Activated naive CD4-positive, alpha-beta T cell treated with anti-CD3 and anti-CD28 coated beads for 36 hours (primary cell): ENCODE measurements around the gene NKAIN2. TPM values are rescaled to one million over a fixed set of nuclear protein-coding genes. Genes with fewer than 3 reads are reported as not detected.

Source experiments
- CTCF ChIA-PET: fragments of 350-600 bp; sonication (Branson Sonifier 250); formaldehyde crosslinking; loops from one replicate; lab custom pipeline; 2021; ENCODE audit warnings: antibody characterized with exemption; lab: Charles Lee
- DNase-seq: peaks from one replicate; pipeline ENCODE4 v3.0.0-alpha.2; 2020
- H3K27ac Mint-ChIP-seq: one replicate; pipeline ENCODE4 v1.8.0; 2021; ENCODE audit warnings: mild to moderate bottlenecking, mixed read lengths
- H3K27me3 Mint-ChIP-seq: one replicate; pipeline ENCODE4 v1.8.0; 2021; ENCODE audit warnings: low read depth, mixed read lengths
- H3K36me3 Mint-ChIP-seq: one replicate; pipeline ENCODE4 v1.8.0; 2021; ENCODE audit warnings: low read depth, mixed read lengths
- H3K4me1 Mint-ChIP-seq: one replicate; pipeline ENCODE4 v1.8.0; 2021; ENCODE audit warnings: low read depth, mixed read lengths
- H3K4me3 Mint-ChIP-seq: one replicate; pipeline ENCODE4 v1.8.0; 2021; ENCODE audit warnings: mild to moderate bottlenecking, moderate library complexity, mixed read lengths
- H3K9me3 Mint-ChIP-seq: one replicate; pipeline ENCODE4 v1.8.0; 2021; ENCODE audit warnings: mixed read lengths
- intact Hi-C: fragments of 100-400 bp; cut with micrococcal nuclease; formaldehyde crosslinking; loops from one replicate; pipeline ENCODE4 v1.15.1; 2023
- total RNA-seq, 2 experiments: library from RNA; stranded (reverse); gene quantifications; one replicate each; pipeline ENCODE4 v1.2.3, GENCODE V29; 2021

NKAIN2 gene
- total RNA-seq, 2 experiments from 2014 or later: not detected

GRCh38 chr6:124613031-124613430 lies 809.4 kb downstream of the NKAIN2 start:
- Mint-ChIP-seq H3K4me1 (no peaks in the 10 kb centered on the region), H3K36me3 (no peaks in the 10 kb centered on the region), H3K4me3 (no peak overlapping the region), H3K9me3 (peaks cover 3% of the 10 kb centered on the region), H3K27me3 (no peaks in the 10 kb centered on the region), H3K27ac (no peak overlapping the region)
- intact Hi-C loops: no loop called here
- no peak for DNase-seq
- CTCF ChIA-PET: no interaction called here

- H3K4me1 Mint-ChIP-seq: no peaks in the 10 kb centered on the region
- H3K27me3 Mint-ChIP-seq: no peaks in the 10 kb centered on the region
- intact Hi-C loops: no loop called here
- CTCF ChIA-PET: interaction anchor here (0.7 kb wide), 1 partner anchor 55 kb away, joined by 3 read pairs; no protein-coding TSS in a partner anchor
- H3K36me3 Mint-ChIP-seq: no peaks in the 10 kb centered on the region
- H3K9me3 Mint-ChIP-seq: no peaks in the 10 kb centered on the region
- no peak overlapping the region for H3K27ac Mint-ChIP-seq
- no peak for DNase-seq
- H3K4me3 Mint-ChIP-seq: no peak overlapping the region
Measured at GRCh38 chr6:124622351-124622750, 818.7 kb downstream of the NKAIN2 start.

GRCh38 chr6:124633655-124634054 lies 830.0 kb downstream of the NKAIN2 start:
- Mint-ChIP-seq H3K27me3 (no peaks in the 10 kb centered on the region), H3K4me3 (no peak overlapping the region), H3K4me1 (no peaks in the 10 kb centered on the region), H3K27ac (no peak overlapping the region), H3K9me3 (peaks cover 2% of the 10 kb centered on the region), H3K36me3 (no peaks in the 10 kb centered on the region)
- CTCF ChIA-PET: no interaction called here
- intact Hi-C loops: no loop called here
- no peak for DNase-seq

- intact Hi-C loops: no loop called here
- CTCF ChIA-PET: no interaction called here
- Mint-ChIP-seq H3K27ac (no peak overlapping the region), H3K27me3 (no peaks in the 10 kb centered on the region), H3K4me3 (no peak overlapping the region), H3K36me3 (no peaks in the 10 kb centered on the region), H3K4me1 (no peaks in the 10 kb centered on the region), H3K9me3 (peaks cover 5% of the 10 kb centered on the region)
- DNase-seq: no peak
Measured at GRCh38 chr6:124640432-124640831, 836.8 kb downstream of the NKAIN2 start.

GRCh38 chr6:124655866-124656265 lies 852.2 kb downstream of the NKAIN2 start:
- intact Hi-C loops: no loop called here
- peaks cover 2% of the 10 kb centered on the region for H3K9me3 Mint-ChIP-seq
- H3K4me3 Mint-ChIP-seq: no peak overlapping the region
- CTCF ChIA-PET: no interaction called here
- no peak for DNase-seq
- H3K27me3 Mint-ChIP-seq: no peaks in the 10 kb centered on the region
- H3K36me3 Mint-ChIP-seq: no peaks in the 10 kb centered on the region
- no peak overlapping the region for H3K27ac Mint-ChIP-seq
- no peaks in the 10 kb centered on the region for H3K4me1 Mint-ChIP-seq

- Mint-ChIP-seq H3K4me3 (no peak overlapping the region), H3K36me3 (no peaks in the 10 kb centered on the region), H3K27me3 (no peaks in the 10 kb centered on the region), H3K9me3 (peaks cover 1% of the 10 kb centered on the region), H3K4me1 (no peaks in the 10 kb centered on the region), H3K27ac (no peak overlapping the region)
- no peak for DNase-seq
- CTCF ChIA-PET: no interaction called here
- intact Hi-C loops: no loop called here
Measured at GRCh38 chr6:124658053-124658452, 854.4 kb downstream of the NKAIN2 start.

GRCh38 chr6:124659427-124659826 lies 855.8 kb downstream of the NKAIN2 start:
- no peak overlapping the region for H3K27ac Mint-ChIP-seq
- H3K27me3 Mint-ChIP-seq: no peaks in the 10 kb centered on the region
- DNase-seq: no peak
- intact Hi-C loops: no loop called here
- no peaks in the 10 kb centered on the region for H3K9me3 Mint-ChIP-seq
- H3K4me3 Mint-ChIP-seq: no peak overlapping the region
- no peaks in the 10 kb centered on the region for H3K4me1 Mint-ChIP-seq
- no peaks in the 10 kb centered on the region for H3K36me3 Mint-ChIP-seq
- CTCF ChIA-PET: no interaction called here

- no peaks in the 10 kb centered on the region for H3K27me3 Mint-ChIP-seq
- no peak for DNase-seq
- intact Hi-C loops: no loop called here
- no peak overlapping the region for H3K4me3 Mint-ChIP-seq
- CTCF ChIA-PET: no interaction called here
- no peaks in the 10 kb centered on the region for H3K4me1 Mint-ChIP-seq
- H3K9me3 Mint-ChIP-seq: no peaks in the 10 kb centered on the region
- H3K36me3 Mint-ChIP-seq: no peaks in the 10 kb centered on the region
- H3K27ac Mint-ChIP-seq: no peak overlapping the region
Measured at GRCh38 chr6:124660185-124660584, 856.5 kb downstream of the NKAIN2 start.

- Mint-ChIP-seq H3K36me3 (no peaks in the 10 kb centered on the region), H3K27me3 (no peaks in the 10 kb centered on the region), H3K9me3 (no peaks in the 10 kb centered on the region), H3K27ac (no peak overlapping the region), H3K4me3 (no peak overlapping the region), H3K4me1 (no peaks in the 10 kb centered on the region)
- no peak for DNase-seq
- intact Hi-C loops: no loop called here
- CTCF ChIA-PET: no interaction called here
Measured at GRCh38 chr6:124661097-124661661, 857.5 kb downstream of the NKAIN2 start.

- H3K4me1 Mint-ChIP-seq: no peaks in the 10 kb centered on the region
- no peak for DNase-seq
- no peaks in the 10 kb centered on the region for H3K36me3 Mint-ChIP-seq
- no peaks in the 10 kb centered on the region for H3K27me3 Mint-ChIP-seq
- H3K4me3 Mint-ChIP-seq: no peak overlapping the region
- CTCF ChIA-PET: no interaction called here
- intact Hi-C loops: no loop called here
- no peak overlapping the region for H3K27ac Mint-ChIP-seq
- no peaks in the 10 kb centered on the region for H3K9me3 Mint-ChIP-seq
Measured at GRCh38 chr6:124668028-124668427, 864.4 kb downstream of the NKAIN2 start.

GRCh38 chr6:124669713-124670480 lies 866.2 kb downstream of the NKAIN2 start:
- no peaks in the 10 kb centered on the region for H3K9me3 Mint-ChIP-seq
- H3K4me1 Mint-ChIP-seq: no peaks in the 10 kb centered on the region
- DNase-seq: no peak
- H3K36me3 Mint-ChIP-seq: no peaks in the 10 kb centered on the region
- intact Hi-C loops: no loop called here
- no peak overlapping the region for H3K27ac Mint-ChIP-seq
- no peak overlapping the region for H3K4me3 Mint-ChIP-seq
- CTCF ChIA-PET: no interaction called here
- no peaks in the 10 kb centered on the region for H3K27me3 Mint-ChIP-seq

GRCh38 chr6:124670801-124671200 lies 867.1 kb downstream of the NKAIN2 start:
- CTCF ChIA-PET: no interaction called here
- intact Hi-C loops: no loop called here
- Mint-ChIP-seq H3K4me1 (no peaks in the 10 kb centered on the region), H3K27ac (no peak overlapping the region), H3K27me3 (no peaks in the 10 kb centered on the region), H3K36me3 (no peaks in the 10 kb centered on the region), H3K9me3 (no peaks in the 10 kb centered on the region), H3K4me3 (no peak overlapping the region)
- no peak for DNase-seq

- no peaks in the 10 kb centered on the region for H3K4me1 Mint-ChIP-seq
- H3K27ac Mint-ChIP-seq: no peak overlapping the region
- no peak overlapping the region for H3K4me3 Mint-ChIP-seq
- H3K9me3 Mint-ChIP-seq: peaks cover 5% of the 10 kb centered on the region
- CTCF ChIA-PET: no interaction called here
- intact Hi-C loops: no loop called here
- no peaks in the 10 kb centered on the region for H3K27me3 Mint-ChIP-seq
- DNase-seq: no peak
- no peaks in the 10 kb centered on the region for H3K36me3 Mint-ChIP-seq
Measured at GRCh38 chr6:124671324-124671723, 867.7 kb downstream of the NKAIN2 start.
